GM12864 (cell line): ENCODE measurements around the gene ATXN7.

ENCODE experiments used
- DNase-seq: peaks from one replicate; pipeline ENCODE4 v3.0.0-alpha.2; 2011; ENCODE audit warnings: low read depth
- H3K4me3 ChIP-seq: 2 replicates; pipeline ENCODE4 v1.5.1; 2011; ENCODE audit warnings: mild to moderate bottlenecking, low read depth, low read length, control low read depth
- CTCF ChIP-seq: IDR thresholded peaks from 2 replicates; pipeline ENCODE4 v1.5.1; 2011; ENCODE audit warnings: low read depth, mild to moderate bottlenecking, moderate library complexity, low read length, control low read depth, inconsistent platforms; ENCODE audit errors: missing control alignments

The ATXN7 gene

GRCh38 chr3:63984391-63984790 is 120.7 kb downstream of the ATXN7 start:
- DNase-seq = no peak
- H3K4me3 ChIP-seq = no peak overlapping the region
- TF ChIP-seq CTCF = no peak

- H3K4me3 ChIP-seq = no peak overlapping the region
- TF ChIP-seq CTCF = no peak
- no peak for DNase-seq
These were observed 122.5 kb downstream of the ATXN7 start for GRCh38 chr3:63986146-63986545.

- no peak overlapping the region for H3K4me3 ChIP-seq
- DNase-seq = no peak
- no peak for TF ChIP-seq CTCF
These were observed 123.2 kb downstream of the ATXN7 start for GRCh38 chr3:63986831-63987230.

DNA sequence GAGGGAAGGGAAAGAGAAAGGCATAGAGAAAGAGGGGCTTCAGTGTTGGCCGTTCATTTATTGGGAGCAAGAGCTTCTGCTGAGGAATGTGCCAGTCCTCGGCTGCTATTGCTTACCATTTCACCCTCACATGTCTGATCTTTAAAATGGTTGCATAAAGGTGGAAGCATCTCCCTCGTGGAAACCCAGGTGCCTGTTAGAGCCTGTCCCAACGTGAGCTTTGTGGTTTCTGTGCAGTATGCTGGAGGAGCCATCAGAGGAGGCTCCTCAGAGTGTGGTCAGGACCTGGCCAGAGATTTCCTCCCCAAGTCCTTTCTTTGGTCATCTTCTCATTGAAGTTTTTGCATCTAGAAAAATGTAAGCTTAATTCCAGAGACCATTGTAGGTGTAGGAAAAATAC is 125.3 kb downstream of the ATXN7 start:
- H3K4me3 ChIP-seq = no peak overlapping the region
- DNase-seq = no peak
- TF ChIP-seq CTCF = no peak

DNA sequence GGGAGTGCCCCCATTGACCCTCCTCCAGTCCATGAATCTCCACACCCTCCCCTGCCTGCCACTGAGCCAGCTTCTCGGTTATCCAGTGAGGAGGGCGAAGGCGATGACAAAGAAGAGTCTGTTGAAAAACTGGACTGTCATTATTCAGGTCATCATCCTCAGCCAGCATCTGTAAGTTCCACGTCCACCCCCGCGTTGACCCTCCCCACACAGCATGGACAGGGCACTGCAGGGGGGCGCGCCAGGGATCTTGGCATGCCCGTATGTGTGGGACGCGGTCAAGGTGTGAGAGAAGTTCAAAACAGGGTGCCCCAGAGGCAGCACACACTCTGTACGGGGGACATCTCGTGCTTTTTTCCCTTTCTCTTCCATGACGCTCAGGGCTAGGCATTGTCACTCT is 126.5 kb downstream of the ATXN7 start:
- no peak overlapping the region for H3K4me3 ChIP-seq
- no peak for DNase-seq
- no peak for TF ChIP-seq CTCF

- TF ChIP-seq CTCF = no peak
- no peak overlapping the region for H3K4me3 ChIP-seq
- DNase-seq = no peak
These were observed 127.1 kb downstream of the ATXN7 start for GRCh38 chr3:63990733-63991132.

DNA sequence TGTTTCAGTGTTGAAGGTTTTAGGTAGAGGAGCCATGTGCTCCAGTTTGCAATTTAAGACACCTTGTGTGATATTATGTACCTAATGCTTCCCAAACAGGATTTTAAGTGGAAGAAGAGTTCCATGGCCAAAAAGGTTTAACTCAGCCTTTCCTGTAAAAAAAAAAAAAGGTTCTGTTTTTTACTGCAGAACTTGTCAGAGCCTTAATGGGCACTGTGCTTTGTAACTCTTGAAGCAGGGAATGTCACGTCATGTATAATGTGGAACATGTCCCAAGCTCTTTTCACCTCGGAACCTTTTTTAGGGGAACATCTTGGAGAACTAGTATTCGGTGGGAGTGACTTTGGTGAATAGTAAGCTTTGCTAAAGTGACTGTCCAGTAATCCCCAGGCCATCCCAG is 128.0 kb downstream of the ATXN7 start:
- no peak for DNase-seq
- TF ChIP-seq CTCF = no peak
- no peak overlapping the region for H3K4me3 ChIP-seq
